ENCODE measurements around the gene RNASEL. TPM values are rescaled to one million over a fixed set of nuclear protein-coding genes. Genes with fewer than 3 reads are reported as not detected.

The RNASEL gene
- total and polyA plus RNA-seq, 2 donors (not counting 1 experiment from before 2014, with no cell fraction given), result 6.9 to 18.1 TPM

GRCh38 chr1:182595641-182596240 is 6.7 kb upstream of the RNASEL start:
- Histone ChIP-seq H4K20me1 (ENCODE audit: control insufficient read depth, insufficient read depth, low read length, poor library complexity, severe bottlenecking) (no peaks in the 10 kb centered on the region), H3K36me3 (replicated peaks in 1 of 2; ENCODE audit: control extremely low read depth in 1 of 2, control insufficient read depth in 1 of 2, extremely low read depth in 1 of 2, insufficient read depth in 2 of 2, low read length in 1 of 2) (no peaks in the 10 kb centered on the region), H3K4me3 (ENCODE audit: control extremely low read depth in 1 of 5, extremely low read depth in 1 of 5, insufficient read depth in 1 of 5, low read depth in 2 of 5, low read length in 4 of 5) (no peak overlapping the region), H3K9ac (ENCODE audit: low read length) (no peak overlapping the region), H3K4me1 (ENCODE audit: control insufficient read depth in 2 of 2, insufficient read depth in 2 of 2, low read length in 2 of 2) (peaks cover 0 to 3% of the 10 kb centered on the region in 2 donors), H3K27ac (ENCODE audit: low read length in 2 of 2) (no peak overlapping the region), H2AFZ (ENCODE audit: insufficient read depth, low read depth, low read length, poor library complexity, severe bottlenecking) (peak overlapping the region; percentile 34), H3K9me3 (ENCODE audit: control extremely low read depth in 1 of 3, control insufficient read depth in 2 of 3, insufficient read depth in 1 of 3, low read length in 2 of 3) (no peaks in the 10 kb centered on the region), H3K4me2 (replicated peaks; ENCODE audit: low read depth, low read length, poor library complexity, severe bottlenecking) (no peak overlapping the region), H3K79me2 (ENCODE audit: control insufficient read depth, insufficient read depth, low read length) (no peaks in the 10 kb centered on the region), H3K27me3 (replicated peaks in 1 of 4; ENCODE audit: control extremely low read depth in 1 of 4, control insufficient read depth in 3 of 4, insufficient read depth in 4 of 4, low read length in 3 of 4) (no peaks in the 10 kb centered on the region)
- Mint-ChIP-seq H3K4me3 (no peak overlapping the region), H3K27me3 (no peaks in the 10 kb centered on the region), H3K9me3 (ENCODE audit: insufficient read depth) (no peaks in the 10 kb centered on the region), H3K27ac (no peak overlapping the region), H3K4me1 (peaks cover 4% of the 10 kb centered on the region)
- 39% methylated on average over 3 of the region's 4 CpGs for WGBS (ENCODE audit: insufficient coverage)
- ATAC-seq (ENCODE audit: low read depth) (peak; percentile 86), DNase-seq (peak; percentile 67)
- ChIA-PET POLR2A (interaction anchor here (0.8 to 0.9 kb wide), 2 partner anchors 9 to 189 kb away, joined by 4 read pairs; partner anchors contain the start of gene RGS16), CTCF (interaction anchor here (0.7 to 24.5 kb wide), 23 partner anchors 8 to 297 kb away, joined by 3 to 989 read pairs (median 6); partner anchors contain the start of genes NPL, RGS16 and RGSL1)
- intact Hi-C loops (cut with micrococcal nuclease), result loop anchor here (1.0 kb wide), 2 partner anchors 149 to 189 kb away; no protein-coding TSS in a partner anchor
- TF ChIP-seq EZH2 (IDR thresholded peaks at IDR 0.05; ENCODE audit: borderline replicate concordance, insufficient read depth, low read depth, low read length, poor library complexity, severe bottlenecking), result no peak
- TF ChIP-seq CTCF (IDR thresholded peaks at IDR 0.05), result peak; percentile 92

- Mint-ChIP-seq H3K9me3 (ENCODE audit: insufficient read depth) (no peaks in the 10 kb centered on the region), H3K27me3 (no peaks in the 10 kb centered on the region), H3K4me1 (peaks cover 31% of the 10 kb centered on the region), H3K27ac (peak overlapping the region; percentile 99), H3K4me3 (peak overlapping the region; percentile 99)
- POLR2A ChIA-PET, result no interaction called here
- Histone ChIP-seq H3K9me3 (ENCODE audit: control extremely low read depth in 1 of 3, control insufficient read depth in 2 of 3, insufficient read depth in 1 of 3, low read length in 2 of 3) (peaks cover 0 to 5% (median 1%) of the 10 kb centered on the region in 3 donors), H3K79me2 (ENCODE audit: control insufficient read depth, insufficient read depth, low read length) (peaks cover 38% of the 10 kb centered on the region), H3K4me1 (ENCODE audit: control insufficient read depth in 2 of 2, insufficient read depth in 2 of 2, low read length in 2 of 2) (peaks cover 19 to 23% of the 10 kb centered on the region in 2 donors), H2AFZ (ENCODE audit: insufficient read depth, low read depth, low read length, poor library complexity, severe bottlenecking) (peak overlapping the region; percentile 86), H3K4me3 (ENCODE audit: control extremely low read depth in 1 of 5, extremely low read depth in 1 of 5, insufficient read depth in 1 of 5, low read depth in 2 of 5, low read length in 4 of 5) (no peak overlapping the region), H3K27ac (ENCODE audit: low read length in 2 of 2) (no peak overlapping the region), H3K27me3 (replicated peaks in 1 of 4; ENCODE audit: control extremely low read depth in 1 of 4, control insufficient read depth in 3 of 4, insufficient read depth in 4 of 4, low read length in 3 of 4) (no peaks in the 10 kb centered on the region), H4K20me1 (ENCODE audit: control insufficient read depth, insufficient read depth, low read length, poor library complexity, severe bottlenecking) (no peaks in the 10 kb centered on the region), H3K4me2 (replicated peaks; ENCODE audit: low read depth, low read length, poor library complexity, severe bottlenecking) (no peak overlapping the region), H3K36me3 (replicated peaks in 1 of 2; ENCODE audit: control extremely low read depth in 1 of 2, control insufficient read depth in 1 of 2, extremely low read depth in 1 of 2, insufficient read depth in 2 of 2, low read length in 1 of 2) (peaks cover 0 to 9% of the 10 kb centered on the region in 2 experiments), H3K9ac (ENCODE audit: low read length) (no peak overlapping the region)
- WGBS (ENCODE audit: insufficient coverage), result 95% methylated on average over 5 of the region's 5 CpGs
- intact Hi-C loops (cut with micrococcal nuclease), result loop anchor here (2.0 kb wide), 2 partner anchors 19 to 105 kb away; no protein-coding TSS in a partner anchor
- TF ChIP-seq CTCF (IDR thresholded peaks at IDR 0.05) (no peak), EZH2 (IDR thresholded peaks at IDR 0.05; ENCODE audit: borderline replicate concordance, insufficient read depth, low read depth, low read length, poor library complexity, severe bottlenecking) (no peak)
- ATAC-seq (ENCODE audit: low read depth) (no peak), DNase-seq (no peak)
- CTCF ChIA-PET, result interaction anchor here (1.0 to 24.5 kb wide), 4 partner anchors 11 to 333 kb away, joined by 3 to 989 read pairs (median 16); partner anchors contain the start of genes NPL and RGS16
Measured at GRCh38 chr1:182589931-182590330, 875 bp upstream of the RNASEL start.

Measured in B cell (primary cell).